H9 (cell line): Measurements from ENCODE around the gene BACH2. TPM values are rescaled to one million over a fixed set of nuclear protein-coding genes. Genes with fewer than 3 reads are reported as not detected.

ENCODE experiments used
- DNase-seq: peaks from one replicate; pipeline ENCODE4 v3.0.0-alpha.2; 2017
- H2AFZ ChIP-seq: one replicate; pipeline ENCODE4 v1.6.1; 2013; ENCODE audit warnings: mild to moderate bottlenecking, low read length, control low read depth, moderate library complexity
- H2AK5ac ChIP-seq: 2 replicates; pipeline ENCODE4 v1.6.1; 2013; ENCODE audit warnings: low read length, control low read depth, mixed read lengths; ENCODE audit not compliant: insufficient read length
- H2BK120ac ChIP-seq: one replicate; pipeline ENCODE4 v1.6.1; 2013; ENCODE audit warnings: low read depth, mild to moderate bottlenecking, low read length, control low read depth, inconsistent platforms; ENCODE audit not compliant: poor library complexity, severe bottlenecking
- H2BK12ac ChIP-seq: 2 replicates; pipeline ENCODE4 v1.6.1; 2013; ENCODE audit warnings: low read length, control low read depth, mixed read lengths, low read depth; ENCODE audit not compliant: insufficient read length
- H2BK15ac ChIP-seq: 2 replicates; pipeline ENCODE4 v1.6.1; 2013; ENCODE audit warnings: low read depth, low read length, control low read depth
- H2BK20ac ChIP-seq: one replicate; pipeline ENCODE4 v1.6.1; 2013; ENCODE audit warnings: low read depth, mild to moderate bottlenecking, low read length, control low read depth, inconsistent platforms; ENCODE audit not compliant: poor library complexity, severe bottlenecking
- H2BK5ac ChIP-seq: 2 replicates; pipeline ENCODE4 v1.6.1; 2013; ENCODE audit warnings: low read length, control low read depth, mixed read lengths; ENCODE audit not compliant: insufficient read length
- H3K14ac ChIP-seq: 2 replicates; pipeline ENCODE4 v1.6.1; 2013; ENCODE audit warnings: low read length, control low read depth; ENCODE audit not compliant: insufficient read depth
- H3K18ac ChIP-seq: 2 replicates; pipeline ENCODE4 v1.6.1; 2013; ENCODE audit warnings: low read depth, mild to moderate bottlenecking, mixed read lengths, low read length, control low read depth; ENCODE audit not compliant: insufficient read length
- H3K23ac ChIP-seq: 2 replicates; pipeline ENCODE4 v1.6.1; 2013; ENCODE audit warnings: low read length, control low read depth, mixed read lengths, low read depth; ENCODE audit not compliant: insufficient read length
- H3K23me2 ChIP-seq: 2 replicates; pipeline ENCODE4 v1.6.1; 2013; ENCODE audit warnings: low read depth, mild to moderate bottlenecking, mixed read lengths, low read length, control low read depth; ENCODE audit not compliant: insufficient read length, poor library complexity, severe bottlenecking
- H3K27ac ChIP-seq: 2 replicates; pipeline ENCODE4 v1.5.1; 2013; ENCODE audit warnings: low read length, control low read depth, mixed read lengths, low read depth; ENCODE audit not compliant: insufficient read length
- H3K27me3 ChIP-seq: 2 replicates; pipeline ENCODE4 v1.6.1; 2013; ENCODE audit warnings: low read length, control low read depth, inconsistent platforms; ENCODE audit not compliant: insufficient read depth
- H3K4ac ChIP-seq: 2 replicates; pipeline ENCODE4 v1.6.1; 2013; ENCODE audit warnings: low read depth, mild to moderate bottlenecking, control low read depth, inconsistent platforms, low read length, moderate library complexity
- H3K4me1 ChIP-seq: 2 replicates; pipeline ENCODE4 v1.6.1; 2013; ENCODE audit warnings: low read length, control low read depth, inconsistent platforms; ENCODE audit not compliant: insufficient read depth
- H3K4me2 ChIP-seq: 2 replicates; pipeline ENCODE4 v1.6.1; 2013; ENCODE audit warnings: low read length, control low read depth, mixed read lengths; ENCODE audit not compliant: insufficient read length, insufficient read depth
- H3K56ac ChIP-seq: 2 replicates; pipeline ENCODE4 v1.6.1; 2013; ENCODE audit warnings: low read depth, mild to moderate bottlenecking, mixed read lengths, low read length, control low read depth; ENCODE audit not compliant: insufficient read length
- H3K79me1 ChIP-seq: 2 replicates; pipeline ENCODE4 v1.6.1; 2013; ENCODE audit warnings: low read depth, mild to moderate bottlenecking, moderate library complexity, low read length, control low read depth, inconsistent platforms; ENCODE audit not compliant: insufficient read depth, poor library complexity, severe bottlenecking
- H3K79me2 ChIP-seq: 2 replicates; pipeline ENCODE4 v1.6.1; 2013; ENCODE audit warnings: low read length, control low read depth, inconsistent platforms; ENCODE audit not compliant: insufficient read depth
- H3K9ac ChIP-seq: 2 replicates; pipeline ENCODE4 v1.6.1; 2013; ENCODE audit warnings: low read length, control low read depth, mixed read lengths; ENCODE audit not compliant: insufficient read length; ENCODE audit errors: extremely low read depth
- H3K9me3 ChIP-seq: one replicate; pipeline ENCODE4 v1.6.1; 2013; ENCODE audit warnings: low read depth, low read length, inconsistent platforms; ENCODE audit not compliant: control insufficient read depth
- H3T11ph ChIP-seq: one replicate; pipeline ENCODE4 v1.6.1; 2013; ENCODE audit warnings: mild to moderate bottlenecking, low read length, control low read depth, inconsistent platforms
- H4K20me1 ChIP-seq: one replicate; pipeline ENCODE4 v1.6.1; 2013; ENCODE audit not compliant: control insufficient read depth, insufficient read length, insufficient read depth
- H4K5ac ChIP-seq: 2 replicates; pipeline ENCODE4 v1.6.1; 2013; ENCODE audit warnings: low read depth, mild to moderate bottlenecking, mixed read lengths, low read length, control low read depth; ENCODE audit not compliant: insufficient read length
- H4K8ac ChIP-seq: replicated peaks from 2 replicates; pipeline ENCODE4 v1.6.1; 2013; ENCODE audit warnings: low read length, control low read depth, mixed read lengths, low read depth; ENCODE audit not compliant: insufficient read length
- H4K91ac ChIP-seq: 2 replicates; pipeline ENCODE4 v1.6.1; 2013; ENCODE audit warnings: low read depth, mild to moderate bottlenecking, moderate library complexity, mixed read lengths, low read length, control low read depth; ENCODE audit not compliant: insufficient read length
- H3K27ac Mint-ChIP-seq, 3 experiments: 2 replicates in 2 of 3; 3 replicates in 1 of 3; pipeline ENCODE4 v1.8.0; 2020 to 2021; ENCODE audit warnings: mixed read lengths in 3 of 3, mild to moderate bottlenecking in 1 of 3, moderate library complexity in 1 of 3
- H3K27me3 Mint-ChIP-seq: 2 replicates; pipeline ENCODE4 v1.8.0; 2021; ENCODE audit warnings: low read depth, mild to moderate bottlenecking, moderate library complexity, mixed read lengths
- H3K36me3 Mint-ChIP-seq, 3 experiments: 2 replicates in 2 of 3; 3 replicates in 1 of 3; pipeline ENCODE4 v1.8.0; 2020 to 2021; ENCODE audit warnings: low read depth in 3 of 3, mixed read lengths in 3 of 3; ENCODE audit not compliant: insufficient read depth in 1 of 3
- H3K4me1 Mint-ChIP-seq, 2 experiments: 2 replicates each; pipeline ENCODE4 v1.8.0; 2020; ENCODE audit warnings: mixed read lengths in 2 of 2
- H3K4me3 Mint-ChIP-seq, 2 experiments: 2 replicates in 1 of 2; 3 replicates in 1 of 2; pipeline ENCODE4 v1.8.0; 2020 to 2021; ENCODE audit warnings: mild to moderate bottlenecking in 2 of 2, mixed read lengths in 2 of 2, moderate library complexity in 1 of 2
- H3K9me3 Mint-ChIP-seq, 2 experiments: 2 replicates in 1 of 2; 3 replicates in 1 of 2; pipeline ENCODE4 v1.8.0; 2020; ENCODE audit warnings: mild to moderate bottlenecking in 2 of 2, mixed read lengths in 2 of 2, moderate library complexity in 1 of 2
- WGBS: extraction: QIAGEN DNeasy Blood & Tissue Kit; methylation state at CpG from one replicate; pipeline ENCODE4 v1.1.7; 2013; ENCODE audit warnings: missing lambda C conversion rate, low lambda C conversion rate, mixed read lengths; ENCODE audit not compliant: insufficient read length; ENCODE audit errors: extremely low coverage; 5-methylcytosine and 5-hydroxymethylcytosine counted together
- total RNA-seq: library from RNA; stranded (reverse); gene quantifications from 2 replicates; pipeline ENCODE4 v1.2.1, GENCODE V29; 2021
- TF ChIP-seq, protein P1 (sequence below): fragments of 200-600 bp; sonication (generic); conservative IDR thresholded peaks from 3 replicates; pipeline ENCODE4 v1.8.0; 2021; ENCODE audit warnings: antibody characterized with exemption, mild to moderate bottlenecking

Gene BACH2
- total RNA-seq, 1 experiment from 2014 or later, result 2.0 TPM

DNA sequence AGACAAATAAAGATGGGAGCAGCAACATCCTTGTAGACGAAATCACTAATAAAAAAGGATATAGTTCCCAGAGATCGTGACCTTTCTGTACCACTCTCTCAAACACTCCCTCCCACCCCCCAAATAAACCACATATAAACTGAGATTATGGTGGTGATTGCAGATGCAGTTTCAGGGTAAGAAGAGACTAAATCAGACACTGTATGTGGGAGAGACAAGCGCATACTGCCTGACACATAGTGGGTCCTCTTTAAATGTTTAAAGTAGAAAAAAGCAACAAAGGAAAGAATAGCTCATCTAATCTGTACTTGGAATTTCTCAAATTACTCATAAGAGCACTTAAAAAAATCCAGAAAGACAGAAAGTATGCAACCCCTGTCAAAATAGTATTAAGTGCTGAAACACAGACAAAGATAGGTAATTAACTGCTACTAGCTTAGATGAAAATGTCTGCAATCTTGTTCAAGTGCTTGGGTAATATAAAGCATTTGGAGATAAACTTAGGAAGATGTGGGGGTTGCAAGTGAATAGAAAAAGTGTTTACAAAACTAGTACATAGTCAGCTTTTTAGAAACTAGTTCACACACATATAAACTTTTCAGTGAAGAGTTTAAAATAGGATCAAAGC is 151.6 kb downstream of the BACH2 start:
- H2BK120ac ChIP-seq, result no peak overlapping the region

More for the DNA sequence above, 151.6 kb downstream of the BACH2 start:
- H3K4me1 ChIP-seq, result no peaks in the 10 kb centered on the region
- Mint-ChIP-seq H3K4me1 (no peaks in the 10 kb centered on the region), H3K27me3 (peaks cover 2% of the 10 kb centered on the region; the same call in 1 of the 2 replicates), H3K9me3 (no peaks in the 10 kb centered on the region), H3K36me3 (no peaks in the 10 kb centered on the region), H3K27ac (no peak overlapping the region), H3K4me3 (no peak overlapping the region)
- H3K79me2 ChIP-seq, result no peaks in the 10 kb centered on the region
- H3K9ac ChIP-seq, result no peak overlapping the region
- no peaks in the 10 kb centered on the region for H3K9me3 ChIP-seq
- H3K4me2 ChIP-seq, result no peak overlapping the region
- no peak overlapping the region for H2BK5ac ChIP-seq
- H2AFZ ChIP-seq, result no peak overlapping the region
- H2BK12ac ChIP-seq, result no peak overlapping the region
- no peak overlapping the region for H2BK20ac ChIP-seq
- no peak overlapping the region for H3T11ph ChIP-seq
- TF ChIP-seq, protein P1, sequence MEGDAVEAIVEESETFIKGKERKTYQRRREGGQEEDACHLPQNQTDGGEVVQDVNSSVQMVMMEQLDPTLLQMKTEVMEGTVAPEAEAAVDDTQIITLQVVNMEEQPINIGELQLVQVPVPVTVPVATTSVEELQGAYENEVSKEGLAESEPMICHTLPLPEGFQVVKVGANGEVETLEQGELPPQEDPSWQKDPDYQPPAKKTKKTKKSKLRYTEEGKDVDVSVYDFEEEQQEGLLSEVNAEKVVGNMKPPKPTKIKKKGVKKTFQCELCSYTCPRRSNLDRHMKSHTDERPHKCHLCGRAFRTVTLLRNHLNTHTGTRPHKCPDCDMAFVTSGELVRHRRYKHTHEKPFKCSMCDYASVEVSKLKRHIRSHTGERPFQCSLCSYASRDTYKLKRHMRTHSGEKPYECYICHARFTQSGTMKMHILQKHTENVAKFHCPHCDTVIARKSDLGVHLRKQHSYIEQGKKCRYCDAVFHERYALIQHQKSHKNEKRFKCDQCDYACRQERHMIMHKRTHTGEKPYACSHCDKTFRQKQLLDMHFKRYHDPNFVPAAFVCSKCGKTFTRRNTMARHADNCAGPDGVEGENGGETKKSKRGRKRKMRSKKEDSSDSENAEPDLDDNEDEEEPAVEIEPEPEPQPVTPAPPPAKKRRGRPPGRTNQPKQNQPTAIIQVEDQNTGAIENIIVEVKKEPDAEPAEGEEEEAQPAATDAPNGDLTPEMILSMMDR, result no peak
- no peaks in the 10 kb centered on the region for H4K20me1 ChIP-seq
- no peak overlapping the region for H3K27ac ChIP-seq
- H3K23me2 ChIP-seq, result no peaks in the 10 kb centered on the region
- H3K79me1 ChIP-seq, result no peaks in the 10 kb centered on the region
- H4K91ac ChIP-seq, result no peak overlapping the region
- H3K18ac ChIP-seq, result no peak overlapping the region
- H3K14ac ChIP-seq, result no peak overlapping the region
- no peak overlapping the region for H3K56ac ChIP-seq
- H3K23ac ChIP-seq, result no peak overlapping the region
- H4K5ac ChIP-seq, result no peak overlapping the region
- H3K27me3 ChIP-seq, result no peaks in the 10 kb centered on the region
- no CpG with 5 or more reads among the region's 3 CpGs for WGBS
- no peak overlapping the region for H2AK5ac ChIP-seq
- H2BK15ac ChIP-seq, result no peak overlapping the region
- DNase-seq, result no peak
- no peak overlapping the region for H3K4ac ChIP-seq
- no peak overlapping the region for H4K8ac ChIP-seq
